ENCODE measurements around the gene DCST1. TPM values are rescaled to one million over a fixed set of nuclear protein-coding genes. Genes with fewer than 3 reads are reported as not detected.

The DCST1 gene
- total and polyA plus RNA-seq, 2 of the 8 experiments (the other 6 are each of a cell fraction or from before 2014, with no cell fraction given): not detected

DNA sequence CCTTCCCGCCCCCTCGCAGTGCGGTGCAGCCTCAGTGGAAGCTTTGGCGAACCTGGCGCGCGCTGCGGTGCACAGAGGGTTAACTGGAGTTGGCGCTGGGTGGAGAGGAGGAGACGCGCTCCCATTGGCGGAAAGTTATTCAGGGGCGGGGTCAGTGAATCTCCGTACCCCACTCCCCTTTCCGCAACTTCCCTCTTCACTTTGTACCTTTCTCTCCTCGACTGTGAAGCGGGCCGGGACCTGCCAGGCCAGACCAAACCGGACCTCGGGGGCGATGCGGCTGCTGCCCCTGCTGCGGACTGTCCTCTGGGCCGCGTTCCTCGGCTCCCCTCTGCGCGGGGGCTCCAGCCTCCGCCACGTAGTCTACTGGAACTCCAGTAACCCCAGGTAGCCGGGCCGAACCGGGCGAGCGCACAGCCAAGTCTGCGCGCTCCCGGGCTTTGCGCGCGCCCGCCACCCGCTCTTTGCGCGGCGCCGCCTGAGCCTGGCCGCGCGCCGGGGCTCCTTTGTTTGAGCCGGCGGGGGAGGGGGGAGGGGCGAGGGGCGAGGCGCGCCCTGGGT, 30.0 kb downstream of the DCST1 start, which contains the start of gene EFNA4 (continued):
- TF ChIP-seq SIN3A (conservative IDR thresholded peaks at IDR 0.05 in 1 of 2, IDR thresholded peaks at IDR 0.05 in 1 of 2; ENCODE audit: low read depth in 1 of 2, low read length in 2 of 2): peak in 1 of 2 experiments; percentile 47; a peak in 1 of 4 replicates
- TF ChIP-seq SP2 (IDR thresholded peaks at IDR 0.05; ENCODE audit: low read length): no peak
- TF ChIP-seq NANOG (IDR thresholded peaks at IDR 0.05; ENCODE audit: insufficient read depth, low read depth, low read length, poor library complexity, severe bottlenecking): no peak
- TF ChIP-seq ATF2 (IDR thresholded peaks at IDR 0.05; ENCODE audit: low read length): no peak
- TF ChIP-seq CBX5 (IDR thresholded peaks at IDR 0.05; ENCODE audit: low read depth, low read length): no peak
- peak; percentile 46; the same call in 1 of the 2 replicates for TF ChIP-seq CREB1 (IDR thresholded peaks at IDR 0.05)
- TF ChIP-seq BCL11A (IDR thresholded peaks at IDR 0.05; ENCODE audit: low read depth in 2 of 2, low read length in 2 of 2): no peak
- TF ChIP-seq GABPA (IDR thresholded peaks at IDR 0.05; ENCODE audit: borderline replicate concordance, insufficient read depth, low read length): no peak
- no peak for TF ChIP-seq TCF12 (IDR thresholded peaks at IDR 0.05; ENCODE audit: low read depth, low read length)
- no peak for TF ChIP-seq E2F6 (IDR thresholded peaks at IDR 0.05)
- TF ChIP-seq PHF8 (conservative IDR thresholded peaks at IDR 0.05; ENCODE audit: low read depth, low read length): 0 out of 2 replicates have a peak, but pooled peaks have one; percentile 56
- TF ChIP-seq SIRT6 (IDR thresholded peaks at IDR 0.05; ENCODE audit: low read length): no peak
- peak; percentile 73 for TF ChIP-seq TAF1 (IDR thresholded peaks at IDR 0.05; ENCODE audit: low read depth, low read length)
- no peak for TF ChIP-seq RNF2 (IDR thresholded peaks at IDR 0.05; ENCODE audit: borderline replicate concordance, low read depth, low read length, missing control alignments, poor library complexity, severe bottlenecking)
- TF ChIP-seq EZH2 (IDR thresholded peaks at IDR 0.05; ENCODE audit: low read depth, low read length, severe bottlenecking): no peak
- peak; percentile 32; the same call in 1 of the 2 replicates for TF ChIP-seq SP4 (IDR thresholded peaks at IDR 0.05; ENCODE audit: low read length)
- no peak for TF ChIP-seq HDAC6 (IDR thresholded peaks at IDR 0.05; ENCODE audit: low read depth, low read length)
- TF ChIP-seq, protein P1, sequence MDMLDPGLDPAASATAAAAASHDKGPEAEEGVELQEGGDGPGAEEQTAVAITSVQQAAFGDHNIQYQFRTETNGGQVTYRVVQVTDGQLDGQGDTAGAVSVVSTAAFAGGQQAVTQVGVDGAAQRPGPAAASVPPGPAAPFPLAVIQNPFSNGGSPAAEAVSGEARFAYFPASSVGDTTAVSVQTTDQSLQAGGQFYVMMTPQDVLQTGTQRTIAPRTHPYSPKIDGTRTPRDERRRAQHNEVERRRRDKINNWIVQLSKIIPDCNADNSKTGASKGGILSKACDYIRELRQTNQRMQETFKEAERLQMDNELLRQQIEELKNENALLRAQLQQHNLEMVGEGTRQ (IDR thresholded peaks at IDR 0.05; ENCODE audit: low read length): no peak
- TF ChIP-seq KDM1A (IDR thresholded peaks at IDR 0.05; ENCODE audit: borderline replicate concordance, low read length): no peak
- no peak for TF ChIP-seq EP300 (IDR thresholded peaks at IDR 0.05; ENCODE audit: borderline replicate concordance in 1 of 2, low read depth in 2 of 2, low read length in 2 of 2)
